Measurements from ENCODE around the gene MAGI2. TPM values are rescaled to one million over a fixed set of nuclear protein-coding genes. Genes with fewer than 3 reads are reported as not detected.

The MAGI2 gene
- total and polyA plus RNA-seq, 4 donors: 43.4 to 61.3 (median 50.1) TPM

- Histone ChIP-seq H3K36me3 (ENCODE audit: control insufficient read depth, insufficient read depth, low read length) (no peaks in the 10 kb centered on the region), H3K27ac (ENCODE audit: low read depth, low read length) (no peak overlapping the region), H3K4me3 (ENCODE audit: low read depth, low read length) (no peak overlapping the region), H3K9me3 (ENCODE audit: control insufficient read depth, insufficient read depth, low read length) (no peaks in the 10 kb centered on the region), H3K27me3 (ENCODE audit: control insufficient read depth, insufficient read depth, low read length) (no peaks in the 10 kb centered on the region), H3K4me1 (ENCODE audit: control insufficient read depth, insufficient read depth, low read length) (no peaks in the 10 kb centered on the region)
- no peak for DNase-seq (ENCODE audit: low read depth in 4 of 6, low spot score in 6 of 6)
- WGBS (ENCODE audit: insufficient coverage): no CpG with 5 or more reads among the region's 3 CpGs
These were observed 194.6 kb downstream of the MAGI2 start for GRCh38 chr7:79258826-79259225.

DNA sequence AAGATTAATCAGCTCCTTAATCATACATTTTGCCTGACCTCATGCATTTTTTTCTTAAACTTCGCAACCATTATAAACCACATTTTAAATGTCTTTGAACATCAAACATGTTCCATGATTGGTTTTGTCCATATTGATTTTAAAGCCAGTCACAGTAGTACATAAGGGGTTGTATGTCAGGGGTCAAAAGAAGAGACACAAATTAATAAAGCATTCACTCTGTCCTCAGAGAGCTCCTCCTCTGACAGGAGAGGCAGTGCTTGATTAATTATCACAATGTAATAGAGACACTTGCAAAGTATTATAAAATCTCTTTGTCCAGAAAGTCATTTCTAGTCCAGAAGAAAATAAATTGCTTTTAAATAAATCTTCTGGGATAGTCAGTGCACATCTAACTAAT is 195.5 kb downstream of the MAGI2 start:
- Histone ChIP-seq H3K36me3 (ENCODE audit: control insufficient read depth, insufficient read depth, low read length) (no peaks in the 10 kb centered on the region), H3K27ac (ENCODE audit: low read depth, low read length) (no peak overlapping the region), H3K9me3 (ENCODE audit: control insufficient read depth, insufficient read depth, low read length) (no peaks in the 10 kb centered on the region), H3K4me1 (ENCODE audit: control insufficient read depth, insufficient read depth, low read length) (no peaks in the 10 kb centered on the region), H3K4me3 (ENCODE audit: low read depth, low read length) (no peak overlapping the region), H3K27me3 (ENCODE audit: control insufficient read depth, insufficient read depth, low read length) (no peaks in the 10 kb centered on the region)
- WGBS (ENCODE audit: insufficient coverage): no CpG with 5 or more reads among the region's 1 CpG
- no peak for DNase-seq (ENCODE audit: low read depth in 4 of 6, low spot score in 6 of 6)

GRCh38 chr7:79245623-79246249 is 207.7 kb downstream of the MAGI2 start:
- H3K4me1 ChIP-seq (ENCODE audit: control insufficient read depth, insufficient read depth, low read length): no peaks in the 10 kb centered on the region
- H3K4me3 ChIP-seq (ENCODE audit: low read depth, low read length): no peak overlapping the region
- no peak for DNase-seq (ENCODE audit: low read depth in 4 of 6, low spot score in 6 of 6)

GRCh38 chr7:79244482-79244881 is 209.0 kb downstream of the MAGI2 start:
- H3K27ac ChIP-seq (ENCODE audit: low read depth, low read length): no peak overlapping the region
- WGBS (ENCODE audit: insufficient coverage): 89% methylated on average over 1 of the region's 1 CpG
- DNase-seq (ENCODE audit: low read depth in 4 of 6, low spot score in 6 of 6): no peak
- no peaks in the 10 kb centered on the region for H3K9me3 ChIP-seq (ENCODE audit: control insufficient read depth, insufficient read depth, low read length)
- H3K27me3 ChIP-seq (ENCODE audit: control insufficient read depth, insufficient read depth, low read length): no peaks in the 10 kb centered on the region
- no peaks in the 10 kb centered on the region for H3K36me3 ChIP-seq (ENCODE audit: control insufficient read depth, insufficient read depth, low read length)
- no peak overlapping the region for H3K4me3 ChIP-seq (ENCODE audit: low read depth, low read length)
- H3K4me1 ChIP-seq (ENCODE audit: control insufficient read depth, insufficient read depth, low read length): no peaks in the 10 kb centered on the region

More at GRCh38 chr7:79245623-79246249, 207.7 kb downstream of the MAGI2 start:
- Histone ChIP-seq H3K27me3 (ENCODE audit: control insufficient read depth, insufficient read depth, low read length) (no peaks in the 10 kb centered on the region), H3K36me3 (ENCODE audit: control insufficient read depth, insufficient read depth, low read length) (no peaks in the 10 kb centered on the region), H3K9me3 (ENCODE audit: control insufficient read depth, insufficient read depth, low read length) (no peaks in the 10 kb centered on the region), H3K27ac (ENCODE audit: low read depth, low read length) (no peak overlapping the region)
- WGBS (ENCODE audit: insufficient coverage): 93% methylated on average over 2 of the region's 4 CpGs

DNA sequence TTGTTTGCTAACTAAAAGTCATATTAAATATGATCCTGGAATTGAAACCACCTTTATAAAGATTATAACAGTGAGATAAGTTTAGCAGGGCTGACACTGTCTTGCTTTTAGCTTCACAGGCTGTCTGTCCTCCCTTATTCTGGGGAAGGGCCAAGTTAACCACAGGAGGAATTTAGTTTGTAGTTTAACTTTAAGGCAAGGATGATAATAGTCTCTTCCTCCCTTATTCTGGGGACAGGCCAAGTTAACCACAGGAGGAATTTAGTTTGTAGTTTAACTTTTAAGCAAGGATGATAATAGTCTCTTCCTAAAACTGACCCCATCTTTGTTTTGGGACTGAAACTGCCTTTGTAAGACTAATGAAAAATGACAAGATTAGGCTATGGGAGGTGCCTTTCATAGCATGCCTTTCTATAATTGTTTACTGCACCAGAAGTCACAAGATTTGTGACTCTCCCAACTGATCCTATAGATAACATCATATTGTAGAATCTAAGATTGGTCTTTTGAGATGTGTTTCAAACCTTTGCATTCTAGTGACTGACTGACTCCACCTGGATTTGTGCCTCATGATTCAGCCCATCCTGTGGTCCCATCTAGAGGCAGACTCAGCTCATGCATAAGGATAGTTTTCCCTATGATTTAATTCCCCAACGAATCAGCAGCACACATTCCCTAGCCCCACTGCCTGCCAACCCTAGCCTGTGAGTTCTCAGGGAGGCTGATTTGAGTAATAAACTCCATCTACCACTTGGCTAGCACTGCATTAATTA is 212.0 kb downstream of the MAGI2 start:
- DNase-seq (ENCODE audit: low read depth in 4 of 6, low spot score in 6 of 6): peak in 1 of 6 donors; percentile 8
- Histone ChIP-seq H3K9me3 (ENCODE audit: control insufficient read depth, insufficient read depth, low read length) (no peaks in the 10 kb centered on the region), H3K27me3 (ENCODE audit: control insufficient read depth, insufficient read depth, low read length) (no peaks in the 10 kb centered on the region), H3K27ac (ENCODE audit: low read depth, low read length) (no peak overlapping the region), H3K4me1 (ENCODE audit: control insufficient read depth, insufficient read depth, low read length) (no peaks in the 10 kb centered on the region), H3K4me3 (ENCODE audit: low read depth, low read length) (no peak overlapping the region), H3K36me3 (ENCODE audit: control insufficient read depth, insufficient read depth, low read length) (no peaks in the 10 kb centered on the region)
- WGBS (ENCODE audit: insufficient coverage): no CpG with 5 or more reads among the region's 1 CpG

- H3K27me3 ChIP-seq (ENCODE audit: control insufficient read depth, insufficient read depth, low read length): no peaks in the 10 kb centered on the region
- H3K36me3 ChIP-seq (ENCODE audit: control insufficient read depth, insufficient read depth, low read length): no peaks in the 10 kb centered on the region
- H3K4me1 ChIP-seq (ENCODE audit: control insufficient read depth, insufficient read depth, low read length): no peaks in the 10 kb centered on the region
- no peak overlapping the region for H3K4me3 ChIP-seq (ENCODE audit: low read depth, low read length)
- no CpG with 5 or more reads among the region's 2 CpGs for WGBS (ENCODE audit: insufficient coverage)
- no peaks in the 10 kb centered on the region for H3K9me3 ChIP-seq (ENCODE audit: control insufficient read depth, insufficient read depth, low read length)
- no peak overlapping the region for H3K27ac ChIP-seq (ENCODE audit: low read depth, low read length)
- DNase-seq (ENCODE audit: low read depth in 4 of 6, low spot score in 6 of 6): no peak
These were observed 213.1 kb downstream of the MAGI2 start for GRCh38 chr7:79240413-79240812.

GRCh38 chr7:79236352-79237028 is 217.0 kb downstream of the MAGI2 start:
- H3K27ac ChIP-seq (ENCODE audit: low read depth, low read length): no peak overlapping the region
- no peak for DNase-seq (ENCODE audit: low read depth in 4 of 6, low spot score in 6 of 6)
- no peaks in the 10 kb centered on the region for H3K4me1 ChIP-seq (ENCODE audit: control insufficient read depth, insufficient read depth, low read length)
- H3K36me3 ChIP-seq (ENCODE audit: control insufficient read depth, insufficient read depth, low read length): no peaks in the 10 kb centered on the region
- WGBS (ENCODE audit: insufficient coverage): 80% methylated on average over 1 of the region's 4 CpGs
- H3K27me3 ChIP-seq (ENCODE audit: control insufficient read depth, insufficient read depth, low read length): no peaks in the 10 kb centered on the region
- no peak overlapping the region for H3K4me3 ChIP-seq (ENCODE audit: low read depth, low read length)
- no peaks in the 10 kb centered on the region for H3K9me3 ChIP-seq (ENCODE audit: control insufficient read depth, insufficient read depth, low read length)

DNA sequence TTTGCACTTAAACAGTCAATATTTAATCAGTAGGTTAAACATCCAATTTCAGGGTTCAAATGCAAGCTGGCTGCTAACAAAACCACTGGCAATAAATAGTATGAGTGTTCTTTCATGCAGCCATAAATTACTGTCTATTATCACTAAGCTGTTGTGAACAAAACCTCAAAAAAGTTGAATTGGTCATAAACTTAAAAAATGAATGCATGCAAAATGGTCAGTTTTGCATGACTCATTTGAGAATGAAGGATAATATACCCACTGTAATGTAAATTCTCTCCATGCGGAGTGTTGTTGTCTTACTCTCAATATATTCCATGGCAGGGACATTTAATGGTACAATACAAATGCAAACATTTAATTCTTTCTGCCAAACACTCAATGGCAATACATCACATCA is 226.4 kb downstream of the MAGI2 start:
- Histone ChIP-seq H3K27me3 (ENCODE audit: control insufficient read depth, insufficient read depth, low read length) (no peaks in the 10 kb centered on the region), H3K4me1 (ENCODE audit: control insufficient read depth, insufficient read depth, low read length) (no peaks in the 10 kb centered on the region), H3K27ac (ENCODE audit: low read depth, low read length) (no peak overlapping the region), H3K4me3 (ENCODE audit: low read depth, low read length) (no peak overlapping the region), H3K36me3 (ENCODE audit: control insufficient read depth, insufficient read depth, low read length) (no peaks in the 10 kb centered on the region), H3K9me3 (ENCODE audit: control insufficient read depth, insufficient read depth, low read length) (no peaks in the 10 kb centered on the region)
- no peak for DNase-seq (ENCODE audit: low read depth in 4 of 6, low spot score in 6 of 6)
- no CpG with 5 or more reads among the region's 1 CpG for WGBS (ENCODE audit: insufficient coverage)

- WGBS (ENCODE audit: insufficient coverage): 100% methylated on average over 1 of the region's 2 CpGs
- Histone ChIP-seq H3K9me3 (ENCODE audit: control insufficient read depth, insufficient read depth, low read length) (no peaks in the 10 kb centered on the region), H3K36me3 (ENCODE audit: control insufficient read depth, insufficient read depth, low read length) (no peaks in the 10 kb centered on the region), H3K4me1 (ENCODE audit: control insufficient read depth, insufficient read depth, low read length) (no peaks in the 10 kb centered on the region), H3K27me3 (ENCODE audit: control insufficient read depth, insufficient read depth, low read length) (no peaks in the 10 kb centered on the region), H3K4me3 (ENCODE audit: low read depth, low read length) (no peak overlapping the region), H3K27ac (ENCODE audit: low read depth, low read length) (no peak overlapping the region)
- DNase-seq (ENCODE audit: low read depth in 4 of 6, low spot score in 6 of 6): no peak
These were observed 232.3 kb downstream of the MAGI2 start for GRCh38 chr7:79221211-79221610.

Measured in spinal cord (tissue), 10 donors.